Measurements from ENCODE around the gene AFMID.
"Not testable (repeated sequence)": the region's sequence is repeated elsewhere in the genome, so short reads cannot be mapped to it uniquely, and the experiment has no call there.

Gene AFMID

DNA sequence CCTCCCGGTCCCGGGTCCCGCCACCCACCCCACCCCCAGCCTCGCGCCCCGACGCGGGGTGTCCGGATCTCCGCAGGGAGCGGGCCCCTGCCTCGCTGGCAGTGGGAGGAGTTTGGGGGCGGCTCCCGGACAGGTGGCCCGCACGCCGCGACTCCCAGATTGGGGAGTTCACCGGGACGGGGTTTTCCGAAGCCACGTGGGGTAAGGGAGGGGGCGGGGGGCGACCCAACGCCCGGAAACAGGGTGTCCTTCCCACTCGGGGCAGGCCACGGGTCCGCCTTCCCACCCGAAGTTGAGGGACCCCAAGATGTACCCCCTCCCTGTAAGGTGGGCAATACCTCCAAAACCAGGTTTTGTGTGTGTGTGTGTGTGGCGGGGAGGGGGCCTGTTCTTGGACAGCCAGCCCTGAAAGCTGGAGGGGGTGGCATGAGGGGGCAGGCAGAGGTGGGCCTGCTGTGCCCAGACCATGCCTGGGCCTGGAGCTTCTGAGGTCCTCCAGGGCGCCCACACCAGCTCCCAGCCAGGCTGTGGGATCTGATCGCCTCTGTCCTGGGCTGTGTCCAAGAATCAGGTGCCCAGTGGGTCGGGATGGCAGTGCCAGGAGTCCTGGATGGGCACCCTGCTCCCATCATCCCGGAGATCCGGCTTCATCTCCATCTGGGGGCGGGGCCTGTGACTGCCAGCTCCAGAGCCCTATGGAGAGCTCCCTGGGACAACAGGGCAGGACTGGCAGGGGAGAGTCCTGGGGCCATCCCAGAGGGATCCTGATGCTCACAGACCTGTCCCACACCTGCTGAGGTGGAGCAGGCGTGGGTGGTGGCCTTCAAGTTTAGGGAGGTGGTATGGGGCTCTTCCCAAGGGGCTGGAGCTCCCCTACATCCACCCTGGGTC is 18.0 kb upstream of the AFMID start:
- no peak for TF ChIP-seq CTCF (IDR thresholded peaks at IDR 0.05; ENCODE audit: low read depth, low read length)
- H3K4me3 ChIP-seq (replicated peaks in 1 of 2; ENCODE audit: low read depth in 2 of 2, low read length in 2 of 2) = peak overlapping the region; percentile 42 to 55
- peak; percentile 31 to 34 for DNase-seq (ENCODE audit: low read depth in 2 of 2)

DNA sequence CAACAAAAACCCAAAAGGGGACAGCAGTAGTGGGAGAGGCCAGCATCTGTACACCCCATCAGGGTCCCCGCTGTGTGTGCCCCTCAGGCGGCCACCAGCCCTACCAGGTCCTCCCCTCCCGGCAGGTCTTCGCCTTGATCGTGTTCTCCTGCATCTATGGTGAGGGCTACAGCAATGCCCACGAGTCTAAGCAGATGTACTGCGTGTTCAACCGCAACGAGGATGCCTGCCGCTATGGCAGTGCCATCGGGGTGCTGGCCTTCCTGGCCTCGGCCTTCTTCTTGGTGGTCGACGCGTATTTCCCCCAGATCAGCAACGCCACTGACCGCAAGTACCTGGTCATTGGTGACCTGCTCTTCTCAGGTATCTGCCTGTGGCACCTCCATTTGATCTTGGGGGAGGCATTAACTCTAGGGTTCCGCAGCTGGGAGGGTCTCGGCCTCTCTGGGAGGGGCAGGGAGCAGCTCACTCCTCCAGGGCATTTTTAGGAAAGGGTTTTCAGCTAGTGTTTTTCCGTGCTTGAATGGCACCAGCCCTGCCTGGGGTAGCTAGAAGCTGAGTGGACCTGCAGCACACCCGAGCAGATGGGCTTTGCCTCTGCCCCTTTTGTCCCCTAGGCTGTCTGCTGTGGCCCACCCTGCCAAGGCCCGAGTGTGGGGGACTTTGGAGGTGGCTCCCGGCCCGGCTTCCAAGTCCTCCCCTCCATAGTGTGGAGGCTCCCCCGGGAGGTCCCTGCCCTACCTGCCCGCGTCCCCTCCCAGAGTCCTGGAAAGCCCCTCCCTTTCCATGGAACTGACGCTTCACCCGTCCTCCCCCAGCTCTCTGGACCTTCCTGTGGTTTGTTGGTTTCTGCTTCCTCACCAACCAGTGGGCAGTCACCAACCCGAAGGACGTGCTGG is 16.2 kb upstream of the AFMID start:
- DNase-seq (ENCODE audit: low read depth in 2 of 2) = no peak
- H3K4me3 ChIP-seq (replicated peaks in 1 of 2; ENCODE audit: low read depth in 2 of 2, low read length in 2 of 2) = no peak overlapping the region
- no peak for TF ChIP-seq CTCF (IDR thresholded peaks at IDR 0.05; ENCODE audit: low read depth, low read length)

DNA sequence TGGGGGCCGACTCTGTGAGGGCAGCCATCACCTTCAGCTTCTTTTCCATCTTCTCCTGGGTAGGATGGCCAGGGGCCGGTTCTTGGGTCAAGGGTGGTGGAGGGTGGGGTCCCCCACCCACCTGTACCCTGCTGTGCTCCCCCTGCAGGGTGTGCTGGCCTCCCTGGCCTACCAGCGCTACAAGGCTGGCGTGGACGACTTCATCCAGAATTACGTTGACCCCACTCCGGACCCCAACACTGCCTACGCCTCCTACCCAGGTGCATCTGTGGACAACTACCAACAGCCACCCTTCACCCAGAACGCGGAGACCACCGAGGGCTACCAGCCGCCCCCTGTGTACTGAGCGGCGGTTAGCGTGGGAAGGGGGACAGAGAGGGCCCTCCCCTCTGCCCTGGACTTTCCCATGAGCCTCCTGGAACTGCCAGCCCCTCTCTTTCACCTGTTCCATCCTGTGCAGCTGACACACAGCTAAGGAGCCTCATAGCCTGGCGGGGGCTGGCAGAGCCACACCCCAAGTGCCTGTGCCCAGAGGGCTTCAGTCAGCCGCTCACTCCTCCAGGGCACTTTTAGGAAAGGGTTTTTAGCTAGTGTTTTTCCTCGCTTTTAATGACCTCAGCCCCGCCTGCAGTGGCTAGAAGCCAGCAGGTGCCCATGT is 15.4 kb upstream of the AFMID start:
- not testable (repeated sequence) for DNase-seq (ENCODE audit: low read depth in 2 of 2); H3K4me3 ChIP-seq (replicated peaks in 1 of 2; ENCODE audit: low read depth in 2 of 2, low read length in 2 of 2)

- no peak overlapping the region for H3K4me3 ChIP-seq (replicated peaks in 1 of 2; ENCODE audit: low read depth in 2 of 2, low read length in 2 of 2)
- no peak for TF ChIP-seq CTCF (IDR thresholded peaks at IDR 0.05; ENCODE audit: low read depth, low read length)
- DNase-seq (ENCODE audit: low read depth in 2 of 2) = peak in 1 of 2 donors; percentile 44
These were observed 14.7 kb upstream of the AFMID start for GRCh38 chr17:78172249-78173051.

- H3K4me3 ChIP-seq (replicated peaks in 1 of 2; ENCODE audit: low read depth in 2 of 2, low read length in 2 of 2) = no peak overlapping the region
- no peak for DNase-seq (ENCODE audit: low read depth in 2 of 2)
- no peak for TF ChIP-seq CTCF (IDR thresholded peaks at IDR 0.05; ENCODE audit: low read depth, low read length)
These were observed 14.0 kb upstream of the AFMID start for GRCh38 chr17:78173097-78173715.

DNA sequence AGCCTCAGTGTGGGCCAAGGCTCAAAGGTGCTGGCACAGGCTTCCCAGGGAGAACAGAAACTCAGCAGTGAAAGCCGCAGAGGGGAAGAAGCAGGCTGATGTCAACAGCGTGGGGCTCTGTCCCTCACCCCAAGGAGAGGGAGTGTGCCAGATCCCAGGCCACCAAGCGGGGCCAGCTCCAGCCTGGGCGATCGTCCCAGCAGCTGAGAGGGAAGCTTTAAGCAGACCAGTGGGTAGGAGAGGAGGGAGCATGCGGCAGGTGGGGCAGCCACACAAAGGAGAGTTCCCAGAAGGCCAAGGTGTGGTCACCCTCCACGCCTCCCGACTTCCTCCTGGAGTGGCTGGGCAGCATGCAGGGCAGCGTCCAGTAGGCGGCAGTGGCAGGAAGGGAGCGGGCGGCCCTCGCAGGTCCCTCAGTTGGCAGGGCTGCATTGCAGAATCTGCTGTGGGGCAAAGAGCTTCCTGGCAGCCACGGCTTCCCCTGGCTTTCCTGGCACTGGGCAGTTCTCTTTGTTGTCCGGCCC is 12.8 kb upstream of the AFMID start:
- no peak for TF ChIP-seq CTCF (IDR thresholded peaks at IDR 0.05; ENCODE audit: low read depth, low read length)
- no peak for DNase-seq (ENCODE audit: low read depth in 2 of 2)
- H3K4me3 ChIP-seq (replicated peaks in 1 of 2; ENCODE audit: low read depth in 2 of 2, low read length in 2 of 2) = no peak overlapping the region
